Keratinocyte (primary cell): ENCODE measurements around the gene SYNE2.

Experiments used
- CTCF ChIP-seq, 3 experiments: IDR thresholded peaks in 1 of 3; conservative IDR thresholded peaks in 1 of 3; optimal IDR thresholded peaks in 1 of 3; 2 replicates in 2 of 3; 3 replicates in 1 of 3; pipeline versions ENCODE3 to v1.5.1; 2011; ENCODE audit warnings: low read length in 3 of 3, mild to moderate bottlenecking in 3 of 3, moderate library complexity in 2 of 3, control low read depth in 1 of 3, inconsistent platforms in 1 of 3; ENCODE audit not compliant: insufficient read depth in 2 of 3; ENCODE audit errors: extremely low read depth in 1 of 3
- EZH2 ChIP-seq: IDR thresholded peaks from one replicate; pipeline ENCODE4 v1.6.1; 2012; ENCODE audit warnings: inconsistent platforms, mild to moderate bottlenecking, low read length, moderate library complexity

GRCh38 chr14:63996016-63996415 lies 143.2 kb downstream of the SYNE2 start:
- no peak for TF ChIP-seq EZH2
- no peak for TF ChIP-seq CTCF (optimal IDR thresholded peaks at IDR 0.05 in 1 of 3, IDR thresholded peaks at IDR 0.05 in 1 of 3, conservative IDR thresholded peaks at IDR 0.05 in 1 of 3; ENCODE audit: extremely low read depth in 1 of 3, insufficient read depth in 2 of 3, low read length in 3 of 3)
